CD14-positive monocyte (primary cell): ENCODE measurements around the gene PITPNM1. TPM values are rescaled to one million over a fixed set of nuclear protein-coding genes. Genes with fewer than 3 reads are reported as not detected.

Experiments
- DNase-seq, 3 donors: peaks; one replicate each; pipeline ENCODE4 v3.0.0-alpha.2; 2011 to 2022
- H2AFZ ChIP-seq: 2 replicates; pipeline ENCODE4 v1.6.0; 2012; ENCODE audit warnings: mild to moderate bottlenecking, low read depth, low read length, inconsistent platforms; ENCODE audit not compliant: insufficient read depth, poor library complexity, severe bottlenecking
- H3K27ac ChIP-seq, 2 donors: 1 replicate in 1 of 2; 2 replicates in 1 of 2; pipeline ENCODE4 v1.5.1; 2012 to 2013; ENCODE audit warnings: low read length in 2 of 2, control low read depth in 1 of 2, inconsistent platforms in 1 of 2, low read depth in 1 of 2, mild to moderate bottlenecking in 1 of 2
- H3K27me3 ChIP-seq, 2 donors: one replicate each; pipeline versions ENCODE4 v1.6.0 to v1.6.1; 2011 to 2013; ENCODE audit warnings: low read length in 2 of 2; ENCODE audit not compliant: control insufficient read depth in 2 of 2, insufficient read depth in 2 of 2
- H3K36me3 ChIP-seq, 2 donors: replicated peaks in 1 of 2; 1 replicate in 1 of 2; 2 replicates in 1 of 2; pipeline versions ENCODE4 v1.5.1 to v1.6.1; 2012 to 2013; ENCODE audit warnings: low read length in 2 of 2, control low read depth in 1 of 2, inconsistent platforms in 1 of 2, mild to moderate bottlenecking in 1 of 2; ENCODE audit not compliant: insufficient read depth in 2 of 2, control insufficient read depth in 1 of 2
- H3K4me1 ChIP-seq, 2 donors: 1 replicate in 1 of 2; 2 replicates in 1 of 2; pipeline versions ENCODE4 v1.5.1 to v1.6.1; 2012 to 2013; ENCODE audit warnings: low read length in 2 of 2, control low read depth in 1 of 2, inconsistent platforms in 1 of 2, mild to moderate bottlenecking in 1 of 2, moderate library complexity in 1 of 2; ENCODE audit not compliant: insufficient read depth in 2 of 2, control insufficient read depth in 1 of 2
- H3K4me2 ChIP-seq: replicated peaks from 2 replicates; pipeline ENCODE3; 2012; ENCODE audit warnings: low read length, moderate library complexity, mild to moderate bottlenecking; ENCODE audit not compliant: poor library complexity, severe bottlenecking; ENCODE audit errors: extremely low read depth
- H3K4me3 ChIP-seq, 3 experiments: fragments of 200-600 bp in 1 of 3; sonication (generic) in 1 of 3; replicated peaks in 1 of 3; 1 replicate in 2 of 3; 2 replicates in 1 of 3; pipeline ENCODE4 v1.5.1; 2011 to 2013; ENCODE audit warnings: low read length in 3 of 3, mild to moderate bottlenecking in 3 of 3, control low read depth in 2 of 3, low read depth in 2 of 3, inconsistent platforms in 1 of 3, moderate library complexity in 1 of 3
- H3K79me2 ChIP-seq: 2 replicates; pipeline ENCODE4 v1.6.0; 2012; ENCODE audit warnings: mild to moderate bottlenecking, control low read depth, inconsistent platforms, low read length, moderate library complexity; ENCODE audit not compliant: insufficient read depth
- H3K9ac ChIP-seq: 2 replicates; pipeline ENCODE4 v1.6.0; 2017; ENCODE audit warnings: low read length, mild to moderate bottlenecking; ENCODE audit not compliant: insufficient read depth, poor library complexity, severe bottlenecking
- H3K9me3 ChIP-seq, 2 donors: replicated peaks in 1 of 2; 1 replicate in 1 of 2; 2 replicates in 1 of 2; pipeline versions ENCODE4 v1.5.1 to v1.6.1; 2012 to 2013; ENCODE audit warnings: low read length in 2 of 2, control low read depth in 1 of 2; ENCODE audit not compliant: control insufficient read depth in 1 of 2, insufficient read depth in 1 of 2
- H4K20me1 ChIP-seq: 2 replicates; pipeline ENCODE4 v1.6.0; 2012; ENCODE audit warnings: mild to moderate bottlenecking, low read length, control low read depth, moderate library complexity; ENCODE audit not compliant: insufficient read depth
- H3K27ac Mint-ChIP-seq, 7 donors: one replicate each; pipeline ENCODE4 v1.8.0; 2020; ENCODE audit warnings: mild to moderate bottlenecking in 7 of 7, mixed read lengths in 7 of 7, moderate library complexity in 6 of 7, inconsistent platforms in 2 of 7
- H3K27me3 Mint-ChIP-seq, 3 donors: one replicate each; pipeline ENCODE4 v1.8.0; 2021 to 2022; ENCODE audit warnings: low read depth in 3 of 3, mild to moderate bottlenecking in 3 of 3, mixed read lengths in 3 of 3, moderate library complexity in 3 of 3, inconsistent platforms in 1 of 3
- H3K36me3 Mint-ChIP-seq, 2 donors: one replicate each; pipeline ENCODE4 v1.8.0; 2020; ENCODE audit warnings: mixed read lengths in 2 of 2, inconsistent platforms in 1 of 2, mild to moderate bottlenecking in 1 of 2
- H3K4me1 Mint-ChIP-seq: one replicate; pipeline ENCODE4 v1.8.0; 2020; ENCODE audit warnings: mild to moderate bottlenecking, mixed read lengths
- H3K4me3 Mint-ChIP-seq, 2 donors: one replicate each; pipeline ENCODE4 v1.8.0; 2020; ENCODE audit warnings: mild to moderate bottlenecking in 2 of 2, mixed read lengths in 2 of 2, moderate library complexity in 1 of 2
- H3K9me3 Mint-ChIP-seq, 7 donors: one replicate each; pipeline ENCODE4 v1.8.0; 2020 to 2022; ENCODE audit warnings: mixed read lengths in 7 of 7, mild to moderate bottlenecking in 6 of 7, moderate library complexity in 6 of 7, inconsistent platforms in 2 of 7
- CTCF ChIP-seq: fragments of 200-600 bp; IDR thresholded peaks from one replicate; pipeline ENCODE4 v1.8.0; 2022; ENCODE audit warnings: antibody characterized with exemption, mild to moderate bottlenecking
- WGBS: methylation state at CpG from one replicate; pipeline ENCODE4 v1.1.5; 2013; ENCODE audit warnings: missing lambda C conversion rate; ENCODE audit not compliant: insufficient coverage; 5-methylcytosine and 5-hydroxymethylcytosine counted together
- intact Hi-C, 2 donors: fragments of 100-400 bp; cut with micrococcal nuclease; formaldehyde crosslinking; loops; one replicate each; pipeline versions ENCODE4 v1.15.0 to v1.15.1; 2023
- polyA plus RNA-seq, 3 donors: library from polyadenylated mRNA; depleted of rRNA in 1 of 3; unstranded in 2 of 3; stranded (reverse) in 1 of 3; fragments of 300-500 nt in 2 of 3; fragments of >200 nt in 1 of 3; fragmentation: Illumina TruSeq in 2 of 3; gene quantifications; 1 replicate in 2 of 3; 2 replicates in 1 of 3; pipeline ENCODE4 v1.2.3, GENCODE V29; 2012 to 2021

Gene PITPNM1
- polyA plus RNA-seq, 3 donors, result 11.7 to 122 (median 22.2) TPM

- intact Hi-C loops, result no loop called here
- no peaks in the 10 kb centered on the region for H3K79me2 ChIP-seq
- H3K9ac ChIP-seq, result no peak overlapping the region
- peaks cover 0 to 20% (median 14%) of the 10 kb centered on the region in 3 donors for H3K27me3 Mint-ChIP-seq
- no peak overlapping the region for H3K27ac Mint-ChIP-seq
- H3K4me1 Mint-ChIP-seq, result peaks cover 3% of the 10 kb centered on the region
- 97% methylated on average over 3 of the region's 10 CpGs for WGBS
- peaks cover 0 to 3% (median 0%) of the 10 kb centered on the region in 7 donors for H3K9me3 Mint-ChIP-seq
- no peaks in the 10 kb centered on the region for H3K9me3 ChIP-seq
- no peaks in the 10 kb centered on the region for H4K20me1 ChIP-seq
- no peaks in the 10 kb centered on the region for H3K36me3 ChIP-seq
- H3K27me3 ChIP-seq, result peaks cover 0 to 2% of the 10 kb centered on the region in 2 donors
- H2AFZ ChIP-seq, result no peak overlapping the region
- H3K36me3 Mint-ChIP-seq, result no peaks in the 10 kb centered on the region
- DNase-seq, result no peak
- no peak overlapping the region for H3K4me3 Mint-ChIP-seq
- no peak overlapping the region for H3K27ac ChIP-seq
- no peaks in the 10 kb centered on the region for H3K4me1 ChIP-seq
- TF ChIP-seq CTCF, result no peak
- no peak overlapping the region for H3K4me2 ChIP-seq
- no peak overlapping the region for H3K4me3 ChIP-seq
These were observed 12.8 kb upstream of the PITPNM1 start for GRCh38 chr11:67517784-67518552.

GRCh38 chr11:67516806-67517205 lies 11.6 kb upstream of the PITPNM1 start:
- Histone ChIP-seq H3K4me1 (no peaks in the 10 kb centered on the region), H3K9ac (no peak overlapping the region), H3K4me3 (no peak overlapping the region), H3K9me3 (no peaks in the 10 kb centered on the region), H3K27me3 (peaks cover 0 to 6% of the 10 kb centered on the region in 2 donors), H3K36me3 (no peaks in the 10 kb centered on the region), H4K20me1 (no peaks in the 10 kb centered on the region), H3K4me2 (no peak overlapping the region), H3K79me2 (no peaks in the 10 kb centered on the region), H3K27ac (no peak overlapping the region), H2AFZ (no peak overlapping the region)
- Mint-ChIP-seq H3K9me3 (peaks cover 0 to 3% (median 0%) of the 10 kb centered on the region in 7 donors), H3K27me3 (peaks cover 4 to 21% (median 10%) of the 10 kb centered on the region in 3 donors), H3K4me3 (no peak overlapping the region), H3K4me1 (peaks cover 3% of the 10 kb centered on the region), H3K36me3 (no peaks in the 10 kb centered on the region), H3K27ac (no peak overlapping the region)
- intact Hi-C loops, result no loop called here
- no peak for DNase-seq
- no peak for TF ChIP-seq CTCF
- 97% methylated on average over 9 of the region's 9 CpGs for WGBS
